K562 (cell line): ENCODE data around the gene NBPF3. TPM values are rescaled to one million over a fixed set of nuclear protein-coding genes. Genes with fewer than 3 reads are reported as not detected.
A peak's percentile ranks its signal among the peaks of the same experiment; 100 is the strongest.

Source experiments
- ATAC-seq: fragments of 200-7000 bp; cut with Tn5 transposase; 3 replicates; pipeline ENCODE4 v1.9.1; 2020; ENCODE audit warnings: moderate library complexity
- BruUV-seq: library from RNA; stranded (reverse); fragments of 400-500 nt; replicated peaks from 2 replicates; lab custom pipeline; 2021; lab: Mats Ljungman, UMichigan
- CTCF ChIA-PET: fragments of 300-600 bp; formaldehyde crosslinking; extraction: SDS; loops from one replicate; lab custom pipeline; 2021; ENCODE audit warnings: low intra/inter-chr PET ratio; lab: Yijun Ruan, JAX
- POLR2A ChIA-PET: fragments of 300-600, 350-650 bp; sonication (Branson Sonifier 250); formaldehyde crosslinking; extraction: SDS; loops from one replicate; lab custom pipeline; 2021; ENCODE audit warnings: antibody characterized with exemption, inconsistent platforms; lab: Yijun Ruan, JAX
- DNase-seq, 4 experiments: peaks; one replicate each; pipeline versions ENCODE4 v3.0.0 to v3.0.0-alpha.2; 2011 to 2018; ENCODE audit warnings: low spot score in 3 of 4, mixed read lengths in 3 of 4; ENCODE audit errors: extremely low read depth in 1 of 4
- FAIRE-seq: peaks from 2 replicates; lab custom pipeline; 2011; peaks lifted over from hg19 to GRCh38; lab: Jason Lieb, UNC
- H2AFZ ChIP-seq: 2 replicates; pipeline ENCODE4 v1.6.0; 2011; ENCODE audit warnings: low read depth, low read length, control low read depth, inconsistent platforms
- H3K27ac ChIP-seq: fragments of 200-600 bp; 3 replicates; pipeline ENCODE4 v1.8.0; 2011; ENCODE audit warnings: low read depth, mild to moderate bottlenecking, control low read depth, inconsistent platforms, low read length, moderate library complexity, mixed read lengths; ENCODE audit errors: extremely low read depth
- H3K27me3 ChIP-seq, 2 experiments: fragments of 300-600 bp in 1 of 2; 2 replicates in 1 of 2; 3 replicates in 1 of 2; pipeline versions ENCODE4 v1.6.0 to v1.8.0; 2011; ENCODE audit warnings: inconsistent platforms in 2 of 2, low read length in 2 of 2, mild to moderate bottlenecking in 1 of 2, mixed read lengths in 1 of 2, moderate library complexity in 1 of 2; ENCODE audit not compliant: control insufficient read depth in 2 of 2, insufficient read depth in 2 of 2
- H3K36me3 ChIP-seq: fragments of 300-600 bp; 3 replicates; pipeline ENCODE4 v1.8.0; 2011; ENCODE audit warnings: mild to moderate bottlenecking, low read length, inconsistent platforms; ENCODE audit not compliant: control insufficient read depth, insufficient read depth
- H3K4me1 ChIP-seq, 2 experiments: fragments of 200-600 bp in 1 of 2; replicated peaks in 1 of 2; 2 replicates in 1 of 2; 3 replicates in 1 of 2; pipeline versions ENCODE4 v1.5.1 to v1.8.0; 2011; ENCODE audit warnings: inconsistent platforms in 2 of 2, low read length in 2 of 2, mild to moderate bottlenecking in 1 of 2, mixed read lengths in 1 of 2, moderate library complexity in 1 of 2; ENCODE audit not compliant: control insufficient read depth in 2 of 2, insufficient read depth in 2 of 2
- H3K4me2 ChIP-seq: 2 replicates; pipeline ENCODE4 v1.6.1; 2011; ENCODE audit warnings: low read length, control low read depth, inconsistent platforms, mixed read lengths; ENCODE audit not compliant: insufficient read depth
- H3K4me3 ChIP-seq: fragments of 200-600 bp; sonication (generic), shearing (Covaris generic); 2 replicates; pipeline ENCODE4 v1.5.1; 2016; ENCODE audit warnings: control low read depth, inconsistent platforms
- H3K79me2 ChIP-seq: fragments of 200-600 bp; 3 replicates; pipeline ENCODE4 v1.8.0; 2011; ENCODE audit warnings: low read length, inconsistent platforms; ENCODE audit not compliant: control insufficient read depth, insufficient read depth
- H3K9ac ChIP-seq, 2 experiments: 2 replicates each; pipeline versions ENCODE4 v1.6.0 to v1.6.1; 2011; ENCODE audit warnings: low read depth in 2 of 2, low read length in 2 of 2, control low read depth in 1 of 2, inconsistent platforms in 1 of 2, mild to moderate bottlenecking in 1 of 2, mixed read lengths in 1 of 2; ENCODE audit not compliant: insufficient read depth in 1 of 2
- H3K9me1 ChIP-seq: one replicate; pipeline ENCODE4 v1.6.0; 2011; ENCODE audit warnings: inconsistent platforms, mild to moderate bottlenecking, low read length, moderate library complexity; ENCODE audit not compliant: control insufficient read depth, insufficient read depth
- H3K9me3 ChIP-seq: replicated peaks from 2 replicates; pipeline ENCODE4 v1.5.1; 2011; ENCODE audit warnings: low read depth, low read length, inconsistent platforms; ENCODE audit not compliant: control insufficient read depth, insufficient read depth
- H4K20me1 ChIP-seq: replicated peaks from 2 replicates; pipeline ENCODE4 v1.6.1; 2011; ENCODE audit warnings: low read length, inconsistent platforms, mixed read lengths; ENCODE audit not compliant: control insufficient read depth, insufficient read depth
- ATF4 ChIP-seq: fragments of 450-650 bp; formaldehyde crosslinking; IDR thresholded peaks from 2 replicates; pipeline ENCODE4 v1.4.0; 2022; ENCODE audit warnings: mild to moderate bottlenecking, moderate library complexity
- BDP1 ChIP-seq: IDR thresholded peaks from 3 replicates; pipeline ENCODE4 v1.6.1; 2011; ENCODE audit not compliant: insufficient read length, insufficient read depth
- CBFA2T3 ChIP-seq: fragments of 450-650 bp; IDR thresholded peaks from 2 replicates; pipeline ENCODE4 v1.6.1; 2017
- CXXC5 ChIP-seq: fragments of 250-450 bp; sonication (Bioruptor Pico); IDR thresholded peaks from 2 replicates; pipeline ENCODE4 v1.8.0; 2022; ENCODE audit warnings: inconsistent platforms, mild to moderate bottlenecking, moderate library complexity
- EGR1 ChIP-seq: fragments of 450-650 bp; conservative IDR thresholded peaks from 2 replicates; pipeline ENCODE4 v1.6.1; 2017; ENCODE audit warnings: mild to moderate bottlenecking
- FOXJ2 ChIP-seq: fragments of 200-800 bp; sonication (Bioruptor generic); IDR thresholded peaks from 2 replicates; pipeline ENCODE4 v1.6.1; 2016; ENCODE audit warnings: missing genetic modification characterization, missing compliant biosample characterization
- FOXO4 ChIP-seq: fragments of 450-650 bp; formaldehyde crosslinking; IDR thresholded peaks from 2 replicates; pipeline ENCODE4 v1.4.0; 2020; ENCODE audit warnings: mild to moderate bottlenecking, moderate library complexity
- GTF2F1 ChIP-seq: IDR thresholded peaks from 2 replicates; pipeline ENCODE4 v1.6.1; 2011; ENCODE audit warnings: low read depth, low read length, improper control_type of control experiment
- KDM1A ChIP-seq, 2 experiments: fragments of 450-650 bp; IDR thresholded peaks; 2 replicates each; pipeline ENCODE4 v1.6.1; 2016; ENCODE audit warnings: mild to moderate bottlenecking in 2 of 2
- LCOR ChIP-seq: sonication (generic); formaldehyde crosslinking; IDR thresholded peaks from 2 replicates; pipeline ENCODE4 v1.8.0; 2022; ENCODE audit warnings: mild to moderate bottlenecking, missing genetic modification reagents
- ZBTB33 ChIP-seq: sonication (generic); formaldehyde crosslinking; IDR thresholded peaks from 2 replicates; pipeline ENCODE4 v1.8.1; 2023; ENCODE audit warnings: mild to moderate bottlenecking, missing genetic modification reagents
- ZNF592 ChIP-seq: fragments of 450-650 bp; IDR thresholded peaks from 2 replicates; pipeline ENCODE4 v1.6.1; 2017; ENCODE audit warnings: antibody characterized with exemption, mild to moderate bottlenecking
- ZNF644 ChIP-seq: fragments of 200-800 bp; sonication (Bioruptor generic); IDR thresholded peaks from 2 replicates; pipeline ENCODE4 v1.6.1; 2016; ENCODE audit warnings: low read depth, missing genetic modification characterization, missing compliant biosample characterization
- WGBS: fragments of 100-300 bp; shearing (Covaris generic); methylation state at CpG from one replicate; pipeline ENCODE4 v1.1.6; 2016; ENCODE audit warnings: low coverage, mixed read lengths; ENCODE audit not compliant: insufficient coverage; ENCODE audit errors: missing lambda C conversion rate; 5-methylcytosine and 5-hydroxymethylcytosine counted together
- in situ Hi-C: fragments of 300-500 bp; cut with MboI; formaldehyde crosslinking; loops from 4 replicates; pipeline ENCODE4 v1.15.0; 2018; ENCODE audit warnings: inconsistent platforms, mixed read lengths
- intact Hi-C: fragments of 100-400 bp; cut with micrococcal nuclease; formaldehyde crosslinking; loops from 2 replicates; pipeline ENCODE4 v1.14.2; 2022
- polyA plus RNA-seq, 8 experiments: library from polyadenylated mRNA; depleted of rRNA in 4 of 8; stranded (reverse) in 5 of 8; unstranded in 3 of 8; fragments of >200 nt; fragmentation: Nextera tagmentation in 2 of 8; fragmentation: Illumina TruSeq in 1 of 8; extraction: Ambion mirVana in 2 of 8; extraction: Trizol in 1 of 8; gene quantifications; 2 replicates each; pipeline versions ENCODE4 v1.2.1 to v1.2.3, GENCODE V29; 2011 to 2014; ENCODE audit warnings: inconsistent platforms in 1 of 8, missing spikeins in 1 of 8
- total RNA-seq, 7 experiments: library from RNA; depleted of rRNA in 6 of 7; stranded (reverse); fragments of >200 nt in 6 of 7; fragmentation: Illumina TruSeq in 2 of 7; extraction: Trizol in 2 of 7; gene quantifications; 2 replicates each; pipeline versions ENCODE4 v1.2.1 to v1.2.3, GENCODE V29; 2011 to 2021; ENCODE audit warnings: low replicate concordance in 1 of 7

NBPF3 gene
- total and polyA plus RNA-seq, 9 of the 15 experiments (the other 6 are each of a cell fraction or from before 2014, with no cell fraction given) = 1.5 to 7.3 (median 5.4) TPM

- no peaks in the 10 kb centered on the region for H3K9me1 ChIP-seq
- ATAC-seq (peak; percentile 31), DNase-seq (peak in 1 of 4 experiments; percentile 51), FAIRE-seq (peak; percentile 19)
- no peaks in the 10 kb centered on the region for H3K79me2 ChIP-seq
- ChIA-PET CTCF (no interaction called here), POLR2A (interaction anchor here (0.6 to 1.6 kb wide), 2 partner anchors 10 to 68 kb away, joined by 3 to 5 read pairs; no protein-coding TSS in a partner anchor)
- H3K4me3 ChIP-seq = no peak overlapping the region
- WGBS = 15% methylated on average over 15 of the region's 15 CpGs
- in situ Hi-C loops = no loop called here
- H4K20me1 ChIP-seq = no peaks in the 10 kb centered on the region
- H3K4me1 ChIP-seq = peaks cover 9 to 18% of the 10 kb centered on the region in 2 experiments; a peak in 4 of 5 replicates
- peak overlapping the region; percentile 33; the same call in 2 of the 3 replicates for H3K27ac ChIP-seq
- H3K9ac ChIP-seq = no peak overlapping the region
- BruUV-seq = no TSS peak
- no peaks in the 10 kb centered on the region for H3K27me3 ChIP-seq
- peak overlapping the region; percentile 92 for H2AFZ ChIP-seq
- intact Hi-C loops = loop anchor here (5.0 kb wide), 1 partner anchor 60 kb away; no protein-coding TSS in a partner anchor
- H3K9me3 ChIP-seq = no peaks in the 10 kb centered on the region
- peak overlapping the region; percentile 20; the same call in 1 of the 2 replicates for H3K4me2 ChIP-seq
- H3K36me3 ChIP-seq = no peaks in the 10 kb centered on the region
- TF ChIP-seq FOXO4 (CRISPR knock-in tag) (no peak), EGR1 (peak; percentile 65), FOXJ2 (tag) (no peak), LCOR (CRISPR knock-in tag) (peak; percentile 46; the same call in 1 of the 2 replicates), BDP1 (no peak), ZBTB33 (CRISPR knock-in tag) (0 out of 2 replicates have a peak, but pooled peaks have one; percentile 20), GTF2F1 (no peak), CXXC5 (CRISPR knock-in tag) (peak; percentile 50), ATF4 (CRISPR knock-in tag) (no peak), CBFA2T3 (peak; percentile 10; the same call in 1 of the 2 replicates), KDM1A (IDR thresholded peaks at IDR 0.05) (peak; percentile 53 to 54; a peak in 3 of 4 replicates), ZNF592 (peak; percentile 88), ZNF644 (tag) (0 out of 2 replicates have a peak, but pooled peaks have one; percentile 50)
These were observed 47.2 kb upstream of the NBPF3 start for GRCh38 chr1:21392587-21393263.
